Stimulated activated CD4-positive, alpha-beta T cell treated with anti-CD3 and anti-CD28 coated beads, TNF-alpha, amount 100 ng/mL, for 4 hours (primary cell): ENCODE measurements around the gene KPTN.

ENCODE experiments used
- DNase-seq, 3 experiments: peaks; one replicate each; pipeline ENCODE4 v3.0.0-alpha.2; 2020; ENCODE audit warnings: low read depth in 3 of 3

The KPTN gene

GRCh38 chr19:47435883-47436417, 48.1 kb downstream of the KPTN start:
- no peak for DNase-seq

GRCh38 chr19:47435196-47435595, 48.8 kb downstream of the KPTN start:
- DNase-seq, result no peak

- no peak for DNase-seq
Observed at GRCh38 chr19:47434088-47434487, 49.9 kb downstream of the KPTN start.

- no peak for DNase-seq
Observed at GRCh38 chr19:47433121-47433520, 50.9 kb downstream of the KPTN start.

- no peak for DNase-seq
Observed at GRCh38 chr19:47432499-47432898, 51.5 kb downstream of the KPTN start.

GRCh38 chr19:47432091-47432490, 51.9 kb downstream of the KPTN start:
- no peak for DNase-seq

GRCh38 chr19:47430041-47430802, 53.8 kb downstream of the KPTN start:
- DNase-seq, result no peak

- DNase-seq, result no peak
Observed at GRCh38 chr19:47429140-47429793, 54.8 kb downstream of the KPTN start.

- peak; percentile 51 to 80 (median 75) for DNase-seq
Observed at GRCh38 chr19:47428177-47428894, 55.7 kb downstream of the KPTN start.

GRCh38 chr19:47427241-47428176, 56.5 kb downstream of the KPTN start:
- peak; percentile 39 to 54 (median 39) for DNase-seq
